ENCODE data around the gene PMPCA. TPM values are rescaled to one million over a fixed set of nuclear protein-coding genes. Genes with fewer than 3 reads are reported as not detected.

PMPCA gene
- total RNA-seq, 1 experiment from 2014 or later = 103 TPM

GRCh38 chr9:136411378-136411777 is 920 bp downstream of the PMPCA start:
- Mint-ChIP-seq H3K36me3 (peaks cover 72% of the 10 kb centered on the region), H3K4me3 (peak overlapping the region; percentile 92), H3K27ac (peak overlapping the region; percentile 75), H3K27me3 (ENCODE audit: low read depth) (no peaks in the 10 kb centered on the region), H3K9me3 (no peaks in the 10 kb centered on the region), H3K4me1 (peaks cover 27% of the 10 kb centered on the region)
- POLR2A ChIA-PET = no interaction called here
- TF ChIP-seq ATF1 (CRISPR knock-in tag; IDR thresholded peaks at IDR 0.05) = no peak
- TF ChIP-seq NR3C1 (CRISPR knock-in tag; conservative IDR thresholded peaks at IDR 0.05; ENCODE audit: low read depth) = no peak
- TF ChIP-seq FOXP4 (CRISPR knock-in tag; IDR thresholded peaks at IDR 0.05) = no peak
- no peak for TF ChIP-seq ZNF281 (CRISPR knock-in tag; IDR thresholded peaks at IDR 0.05)
- no peak for TF ChIP-seq ATF2 (CRISPR knock-in tag; IDR thresholded peaks at IDR 0.05; ENCODE audit: borderline replicate concordance, low read depth)
- no peak for TF ChIP-seq E2F1 (CRISPR knock-in tag; IDR thresholded peaks at IDR 0.05)
- TF ChIP-seq GRHL2 (CRISPR knock-in tag; IDR thresholded peaks at IDR 0.05; ENCODE audit: insufficient replicate concordance, severe bottlenecking) = no peak
- no peak for TF ChIP-seq ESRRA (CRISPR knock-in tag; IDR thresholded peaks at IDR 0.05; ENCODE audit: borderline replicate concordance)
- TF ChIP-seq FOXP1 (CRISPR knock-in tag; IDR thresholded peaks at IDR 0.05; ENCODE audit: borderline replicate concordance) = no peak
- TF ChIP-seq E2F5 (CRISPR knock-in tag; IDR thresholded peaks at IDR 0.05) = no peak
- TF ChIP-seq GTF2I (CRISPR knock-in tag; conservative IDR thresholded peaks at IDR 0.05) = no peak
- no peak for TF ChIP-seq NR1H2 (CRISPR knock-in tag; IDR thresholded peaks at IDR 0.05)
- no peak for TF ChIP-seq ZBTB43 (CRISPR knock-in tag; IDR thresholded peaks at IDR 0.05)
- no peak for TF ChIP-seq ZNF416 (CRISPR knock-in tag; IDR thresholded peaks at IDR 0.05)
- CTCF ChIA-PET = no interaction called here
- DNase-seq (ENCODE audit: low spot score) (no peak), ATAC-seq (no peak)

GRCh38 chr9:136412962-136413361 is 2.5 kb downstream of the PMPCA start:
- ATAC-seq (no peak), DNase-seq (ENCODE audit: low spot score) (no peak)
- Mint-ChIP-seq H3K4me3 (no peak overlapping the region), H3K27ac (no peak overlapping the region), H3K36me3 (peaks cover 71% of the 10 kb centered on the region), H3K4me1 (peaks cover 27% of the 10 kb centered on the region), H3K27me3 (ENCODE audit: low read depth) (no peaks in the 10 kb centered on the region), H3K9me3 (no peaks in the 10 kb centered on the region)
- TF ChIP-seq ZNF423 (CRISPR knock-in tag; IDR thresholded peaks at IDR 0.05) = no peak
- TF ChIP-seq ZNF138 (CRISPR knock-in tag; conservative IDR thresholded peaks at IDR 0.05) = no peak
- TF ChIP-seq JAZF1 (CRISPR knock-in tag; IDR thresholded peaks at IDR 0.05) = no peak
- TF ChIP-seq HMGA2 (CRISPR knock-in tag; IDR thresholded peaks at IDR 0.05) = no peak
- ChIA-PET POLR2A (no interaction called here), CTCF (no interaction called here)
